NCI-H345 treated with DMSO at 0.1 percent for 48 hours (cell line): Measurements from ENCODE around the gene CD37.
"Not testable (repeated sequence)": the region's sequence is repeated elsewhere in the genome, so short reads cannot be mapped to it uniquely, and the experiment has no call there.

Experiments
- DNase-seq: peaks from one replicate; lab custom pipeline; 2025; ENCODE audit not compliant: unreplicated experiment; lab: John Stamatoyannopoulos, UW

The CD37 gene

DNA sequence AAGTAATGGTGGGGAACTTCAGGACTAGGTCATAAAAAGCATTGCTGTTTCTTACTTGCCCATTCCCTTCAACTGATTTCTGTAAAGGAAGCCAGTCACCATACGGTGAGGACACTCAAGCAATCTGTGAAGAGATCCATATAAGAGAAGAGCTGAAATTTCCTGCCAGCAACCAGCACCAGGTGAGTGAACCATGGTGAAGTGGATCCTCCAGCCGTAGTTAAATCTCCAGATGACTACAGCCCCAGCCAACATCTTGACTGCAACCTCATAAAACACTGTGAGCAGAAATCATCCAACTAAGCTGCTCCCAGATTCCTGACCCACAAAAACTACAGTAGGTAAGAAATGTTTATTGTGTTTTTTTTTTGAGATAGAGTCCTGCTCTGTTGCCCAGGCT, 6.5 kb upstream of the CD37 start:
- no peak for DNase-seq

DNA sequence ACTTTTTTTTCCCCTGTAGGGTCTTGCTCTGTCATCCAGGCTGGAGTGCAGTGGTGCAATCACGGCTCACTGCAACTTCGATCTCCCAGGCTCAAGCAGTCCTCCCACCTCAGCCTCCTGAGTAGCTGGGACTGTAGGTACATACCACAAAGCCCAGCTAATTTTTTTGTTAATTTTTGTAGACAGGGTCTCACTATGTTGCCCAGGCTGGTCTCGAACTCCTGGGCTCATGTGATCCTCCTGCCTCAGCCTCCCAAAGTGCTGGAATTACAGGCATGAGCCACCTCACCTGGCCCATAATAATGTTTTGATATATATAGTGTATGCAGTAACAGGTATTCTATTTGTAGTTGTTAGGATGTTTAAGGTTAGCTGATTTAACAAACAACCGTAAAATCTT, 4.0 kb upstream of the CD37 start:
- not testable (repeated sequence) for DNase-seq

GRCh38 chr19:49331616-49332055, 3.6 kb upstream of the CD37 start:
- DNase-seq: no peak

DNA sequence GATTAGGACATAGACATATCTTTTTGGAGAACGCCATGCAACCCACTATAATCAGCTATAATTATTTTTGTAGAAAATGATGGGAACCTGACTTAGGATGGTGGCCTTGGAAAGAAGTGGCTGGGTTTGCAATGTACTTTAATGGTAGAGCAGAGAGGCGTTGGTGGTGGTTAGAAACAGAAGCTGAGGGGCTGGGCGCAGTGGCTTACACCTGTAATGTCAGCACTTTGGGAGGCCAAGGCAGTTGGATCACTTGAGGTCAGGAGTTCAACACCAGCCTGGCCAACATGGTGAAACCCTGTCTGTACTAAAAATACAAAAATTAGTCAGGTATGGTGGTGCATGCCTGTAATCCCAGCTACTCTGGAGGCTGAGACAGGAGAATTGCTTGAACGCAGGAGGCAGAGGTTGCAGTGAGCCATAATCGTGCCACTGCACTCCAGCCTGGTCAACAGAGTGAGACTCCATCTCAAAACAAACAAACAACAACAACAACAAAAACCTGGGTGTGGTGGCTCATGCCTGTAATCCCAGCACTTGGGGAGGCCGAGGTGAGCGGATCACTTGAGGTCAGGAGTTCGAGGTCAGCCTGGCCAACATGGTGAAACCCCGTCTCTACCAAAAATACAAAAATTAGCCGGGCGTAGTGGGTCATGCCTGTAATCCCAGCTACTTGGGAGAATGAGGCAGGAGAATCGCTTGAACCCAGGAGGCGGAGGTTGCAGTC, 2.4 kb upstream of the CD37 start:
- not testable (repeated sequence) for DNase-seq

- DNase-seq: no peak
Measured at GRCh38 chr19:49333418-49333805, 1.8 kb upstream of the CD37 start.

DNA sequence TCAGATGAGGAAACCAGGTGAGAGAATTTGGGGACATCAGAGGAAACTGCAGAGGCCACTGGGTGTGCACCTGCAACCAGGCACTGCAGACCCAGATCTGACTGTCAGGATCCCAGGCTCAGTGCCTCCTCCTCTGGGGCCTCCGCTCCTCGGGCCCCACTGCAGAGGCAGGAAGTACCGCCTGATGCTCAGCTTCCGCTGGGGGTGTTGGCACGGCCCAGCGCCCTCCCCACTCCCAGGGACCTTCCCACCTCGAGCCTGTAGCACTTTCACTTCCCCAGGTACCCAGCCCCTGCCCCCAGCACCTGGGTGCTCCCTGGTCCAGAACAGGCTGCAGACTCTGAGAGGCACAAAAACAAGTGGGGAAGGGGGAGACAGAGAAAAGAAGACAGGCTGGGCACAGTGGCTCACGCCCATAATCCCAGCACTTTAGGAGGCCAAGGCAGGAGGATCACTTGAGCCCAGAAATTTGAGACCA, 1.4 kb upstream of the CD37 start:
- no peak for DNase-seq

GRCh38 chr19:49335784-49336481, 727 bp downstream of the CD37 start:
- no peak for DNase-seq

GRCh38 chr19:49336482-49337266, 1.5 kb downstream of the CD37 start:
- no peak for DNase-seq

DNA sequence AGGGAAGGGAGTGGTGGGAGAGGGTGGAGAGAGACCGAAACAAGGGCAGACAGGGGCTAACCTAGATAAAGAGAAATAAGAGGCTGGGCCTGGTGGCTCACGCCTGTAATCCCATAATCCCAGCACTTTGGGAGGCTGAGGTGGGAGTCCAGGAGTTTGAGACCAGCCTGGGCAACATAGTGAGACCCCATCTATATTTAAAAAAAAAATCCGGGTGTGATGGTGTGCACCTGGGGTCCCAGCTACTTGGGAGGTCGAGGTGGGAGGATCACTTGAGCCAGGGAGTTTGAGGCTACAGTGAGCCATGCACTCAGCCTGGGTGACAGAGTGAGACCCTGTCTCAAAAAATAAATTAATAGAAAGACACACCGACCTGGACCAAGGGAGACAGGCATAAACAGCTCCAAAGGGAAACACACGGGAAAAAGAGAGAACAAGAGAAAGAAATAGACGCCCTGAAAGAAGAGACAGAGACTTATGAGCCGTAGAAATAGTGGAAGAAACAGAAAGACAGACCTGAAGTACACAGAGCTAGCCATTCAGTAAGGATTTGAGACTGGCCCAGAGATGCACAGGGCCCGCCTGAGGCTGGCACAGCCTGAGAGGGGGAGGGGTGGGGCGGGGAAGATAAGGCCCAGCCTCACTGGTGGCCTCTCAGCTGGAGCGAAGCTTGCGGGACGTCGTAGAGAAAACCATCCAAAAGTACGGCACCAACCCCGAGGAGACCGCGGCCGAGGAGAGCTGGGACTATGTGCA, 2.2 kb downstream of the CD37 start:
- DNase-seq: no peak

GRCh38 chr19:49338023-49338677, 2.9 kb downstream of the CD37 start:
- no peak for DNase-seq

DNA sequence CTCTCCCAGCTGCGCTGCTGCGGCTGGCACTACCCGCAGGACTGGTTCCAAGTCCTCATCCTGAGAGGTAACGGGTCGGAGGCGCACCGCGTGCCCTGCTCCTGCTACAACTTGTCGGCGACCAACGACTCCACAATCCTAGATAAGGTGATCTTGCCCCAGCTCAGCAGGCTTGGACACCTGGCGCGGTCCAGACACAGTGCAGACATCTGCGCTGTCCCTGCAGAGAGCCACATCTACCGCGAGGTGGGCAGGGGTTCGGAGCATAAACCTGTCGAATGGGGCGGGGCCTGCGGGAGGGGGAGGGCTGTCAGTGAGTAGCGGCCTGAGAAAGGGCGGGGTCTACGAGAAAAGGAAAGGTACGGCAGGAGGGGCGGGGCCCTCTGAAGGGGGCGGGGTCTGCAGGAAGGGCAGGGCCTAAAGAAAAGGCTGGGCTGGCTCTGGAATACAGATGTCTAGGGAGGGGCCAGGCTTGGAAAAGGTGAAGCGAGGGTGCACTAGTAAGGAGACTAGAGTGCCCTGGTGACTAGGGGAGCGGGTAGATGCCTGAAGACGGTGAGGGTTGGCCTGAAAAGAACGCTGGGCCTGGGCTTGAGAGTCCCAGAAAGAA, 3.6 kb downstream of the CD37 start:
- no peak for DNase-seq

DNA sequence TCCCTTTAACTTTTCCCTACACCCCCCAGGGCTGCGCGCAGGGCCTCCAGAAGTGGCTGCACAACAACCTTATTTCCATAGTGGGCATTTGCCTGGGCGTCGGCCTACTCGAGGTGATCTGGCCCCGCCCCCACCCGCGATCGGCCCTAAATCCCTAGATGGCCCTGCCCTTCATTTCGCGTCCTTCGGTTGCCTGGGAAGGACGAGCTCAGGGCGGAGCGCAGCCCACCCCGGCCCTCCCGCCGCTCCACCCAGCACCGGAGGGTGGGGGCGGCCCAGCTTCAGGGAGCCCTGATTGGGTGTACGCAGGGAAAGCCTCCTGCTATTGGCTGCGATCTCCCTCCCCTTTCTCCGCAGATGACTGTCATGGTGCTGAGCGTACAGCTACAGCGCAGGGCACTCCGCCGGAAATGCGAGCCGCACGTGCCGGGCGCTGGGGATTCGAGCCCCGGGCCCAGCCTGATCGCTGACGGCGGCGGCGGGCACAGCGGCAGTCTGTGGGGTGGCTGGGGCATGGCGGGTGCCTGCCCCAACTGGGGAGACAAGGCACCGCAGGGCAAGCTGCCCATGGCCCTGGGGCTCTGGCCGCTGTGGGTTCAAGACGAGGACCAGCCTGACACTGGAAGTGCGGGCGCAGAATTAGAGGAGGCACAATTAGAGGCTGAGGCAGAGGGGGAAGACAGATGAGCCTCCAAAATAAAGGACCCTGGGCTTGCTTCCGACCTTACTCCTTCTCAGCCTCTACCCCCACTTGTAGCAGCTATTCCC, 4.3 kb downstream of the CD37 start:
- no peak for DNase-seq

- DNase-seq: no peak
Measured at GRCh38 chr19:49340069-49340864, 5.1 kb downstream of the CD37 start.

GRCh38 chr19:49340865-49341718, 5.9 kb downstream of the CD37 start:
- DNase-seq: no peak

DNA sequence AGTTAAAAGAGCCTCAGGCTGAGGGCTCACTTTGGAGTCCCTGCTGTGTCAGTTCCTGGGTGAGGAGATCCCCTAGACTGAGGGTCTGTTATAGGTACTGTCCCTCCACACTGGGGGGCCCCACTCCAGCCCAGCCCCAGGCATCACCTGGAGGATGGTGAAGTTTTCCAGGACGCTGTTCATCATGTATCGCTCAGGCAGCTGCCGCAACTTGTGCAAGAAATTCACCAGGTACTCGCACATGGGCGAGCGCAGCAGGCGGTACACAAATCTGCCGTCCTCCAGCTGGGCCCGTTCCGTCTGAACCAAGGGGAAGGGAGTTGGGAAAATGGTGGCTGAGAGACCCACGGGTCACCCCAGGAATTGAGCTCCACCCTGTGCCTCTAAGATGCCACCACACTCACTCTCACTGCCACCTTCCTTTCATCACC, 7.1 kb downstream of the CD37 start:
- DNase-seq: no peak

- DNase-seq: no peak
Measured at GRCh38 chr19:49343123-49343522, 7.9 kb downstream of the CD37 start.
